Measurements from ENCODE around the gene SRRM4.

GRCh38 chr12:118986050-118986449, 4.7 kb downstream of the SRRM4 start:
- TF ChIP-seq CTCF (IDR thresholded peaks at IDR 0.05) (no peak), POLR2A (IDR thresholded peaks at IDR 0.05) (no peak)

Measured in testis (tissue), 2 donors.